HG02970 (cell line): ENCODE data around the gene ERCC5.

Experiments
- ATAC-seq: cut with Tn5 transposase; IDR thresholded peaks from one replicate; pipeline ENCODE4 v1.9.1; 2021; ENCODE audit warnings: mild to moderate bottlenecking, moderate library complexity, moderate number of reproducible peaks; ENCODE audit not compliant: unreplicated experiment, low FRiP score

ERCC5 gene

GRCh38 chr13:102845630-102846260 lies at the start of gene ERCC5:
TSS of gene ERCC5 (plus strand) at chr13:102846032. CDS start at chr13:102846267, 235 bp downstream.
- ATAC-seq = peak; percentile 87

DNA sequence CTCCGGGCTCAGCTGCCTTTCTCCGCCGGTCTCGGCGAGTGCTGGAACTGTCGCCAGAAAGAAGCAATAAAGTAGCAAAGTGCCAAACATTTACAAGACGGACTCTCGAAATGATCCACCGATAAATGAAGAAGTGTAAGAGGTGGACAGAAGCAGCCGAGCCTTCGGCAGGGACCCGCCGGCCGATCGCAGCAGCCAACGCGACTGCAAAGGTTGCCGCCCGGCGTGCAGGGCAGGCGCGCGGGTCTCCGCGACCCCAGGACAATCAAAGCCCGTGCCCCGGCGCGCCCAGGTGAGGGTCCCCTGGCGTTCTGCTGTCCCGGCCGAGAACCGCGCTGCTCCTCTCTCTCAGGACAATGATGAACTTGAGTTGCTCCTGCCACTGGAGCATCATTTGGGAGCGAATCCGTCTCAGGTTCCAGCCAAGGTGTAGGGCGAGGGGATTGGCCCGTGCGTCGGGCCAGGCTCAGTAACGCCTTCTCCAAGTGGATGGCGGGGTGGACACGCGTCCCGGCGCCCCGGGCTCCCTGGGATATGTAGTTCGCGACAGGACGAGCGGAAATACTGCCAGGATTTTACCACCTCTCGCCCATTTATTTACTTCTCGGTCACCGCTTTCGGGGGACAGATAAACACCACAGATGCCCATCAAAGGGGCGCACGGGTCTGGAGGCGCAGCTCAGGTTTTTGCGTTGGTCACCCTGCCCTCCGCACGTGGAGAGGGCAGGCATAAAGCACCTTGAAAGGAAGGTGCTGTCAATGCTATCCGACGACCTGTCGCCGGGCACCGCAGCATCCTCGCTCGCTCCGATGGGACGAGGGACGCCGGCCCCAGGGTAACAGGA lies 47.0 kb upstream of the ERCC5 start, which contains the start of the genes BIVM and POGLUT2:
Gene BIVM, plus strand, starts transcription at position 539 of the 845 bp plus-strand sequence. CDS start 8,149 bp downstream, outside the sequence.
Gene POGLUT2, minus strand, starts transcription at position 396 of the 845 bp plus-strand sequence. Its CDS starts 306 bp downstream, at position 90.
- ATAC-seq = peak; percentile 81

GRCh38 chr13:102799426-102800144 lies 46.2 kb upstream of the ERCC5 start:
- ATAC-seq = peak; percentile 3

GRCh38 chr13:102800145-102801041 lies 45.4 kb upstream of the ERCC5 start:
- peak; percentile 78 for ATAC-seq

- no peak for ATAC-seq
These were observed 40.2 kb upstream of the ERCC5 start for GRCh38 chr13:102805680-102806079.

GRCh38 chr13:102807699-102808098 lies 38.1 kb upstream of the ERCC5 start:
- no peak for ATAC-seq

DNA sequence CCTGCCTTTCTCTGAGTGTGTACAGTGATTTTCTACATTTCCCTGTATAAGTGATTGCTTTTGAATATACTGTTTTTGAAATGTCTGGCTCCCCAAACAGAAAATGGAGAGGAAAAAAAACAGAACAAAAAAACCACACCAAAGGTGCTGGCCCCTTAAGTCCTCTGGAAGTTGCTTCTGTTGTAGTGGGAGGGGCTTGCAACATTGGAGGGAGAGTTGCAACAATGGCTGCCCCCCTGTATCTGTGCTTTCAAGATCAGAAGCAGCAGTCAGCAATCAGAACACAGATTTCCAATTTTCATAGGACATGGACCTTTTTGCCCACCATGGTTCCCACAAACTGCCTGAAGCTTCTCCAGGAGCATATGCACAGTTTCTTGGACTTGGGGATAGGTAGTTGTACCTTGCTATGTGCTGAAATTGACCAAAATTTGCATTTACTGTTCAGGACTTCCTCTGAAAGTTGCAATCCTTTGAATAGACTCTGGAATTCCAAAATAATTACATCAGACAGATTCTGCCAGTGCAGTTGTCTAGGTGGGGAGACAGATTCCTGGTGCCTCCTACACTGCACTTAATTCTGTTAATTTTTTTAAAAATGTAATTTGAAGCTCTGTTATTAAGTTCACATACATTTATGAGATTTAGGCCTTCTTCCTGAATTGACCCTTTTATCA lies 33.1 kb upstream of the ERCC5 start:
- ATAC-seq = no peak

GRCh38 chr13:102814025-102814607 lies 31.7 kb upstream of the ERCC5 start:
- ATAC-seq = no peak

DNA sequence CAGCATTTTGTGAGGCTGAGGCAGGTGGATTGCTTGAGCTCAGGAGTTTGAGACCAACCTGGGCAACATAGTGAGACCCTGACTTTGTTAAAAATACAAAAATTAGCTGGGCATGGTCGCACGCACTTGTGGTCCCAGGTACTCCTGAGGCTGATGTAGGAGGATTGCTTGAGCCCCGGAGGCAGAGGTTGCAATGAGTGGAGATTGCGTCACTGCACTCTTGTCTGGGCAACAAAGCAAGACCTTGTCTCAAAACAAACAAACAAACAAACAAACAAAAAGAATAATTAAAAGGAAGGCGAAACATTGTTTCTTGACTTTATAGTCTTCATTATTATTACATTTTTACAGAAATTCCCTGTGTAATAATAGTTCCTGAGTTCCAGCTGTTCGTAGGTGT lies 31.0 kb upstream of the ERCC5 start:
- no peak for ATAC-seq

GRCh38 chr13:102815788-102816187 lies 30.0 kb upstream of the ERCC5 start:
- ATAC-seq = no peak

DNA sequence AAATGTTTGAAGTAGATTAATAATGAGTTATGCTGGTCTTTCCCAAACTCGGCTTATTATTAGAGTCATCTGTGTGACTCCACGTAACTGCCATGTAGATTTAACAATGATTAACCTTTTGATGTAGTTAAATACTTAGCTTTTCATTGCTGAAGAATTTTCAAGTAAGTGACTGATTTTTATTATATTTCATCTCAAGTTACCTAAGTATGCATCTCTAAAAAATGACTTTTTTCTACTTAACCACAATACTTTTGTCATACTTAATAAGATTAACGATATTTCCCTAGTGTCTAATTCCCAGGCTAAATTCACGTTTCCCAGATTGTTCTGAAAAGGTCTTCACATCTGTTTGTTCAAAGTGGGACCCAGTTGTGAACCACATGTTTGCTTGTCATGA lies 29.1 kb upstream of the ERCC5 start:
- ATAC-seq = no peak

- no peak for ATAC-seq
These were observed 28.6 kb upstream of the ERCC5 start for GRCh38 chr13:102817241-102817640.

DNA sequence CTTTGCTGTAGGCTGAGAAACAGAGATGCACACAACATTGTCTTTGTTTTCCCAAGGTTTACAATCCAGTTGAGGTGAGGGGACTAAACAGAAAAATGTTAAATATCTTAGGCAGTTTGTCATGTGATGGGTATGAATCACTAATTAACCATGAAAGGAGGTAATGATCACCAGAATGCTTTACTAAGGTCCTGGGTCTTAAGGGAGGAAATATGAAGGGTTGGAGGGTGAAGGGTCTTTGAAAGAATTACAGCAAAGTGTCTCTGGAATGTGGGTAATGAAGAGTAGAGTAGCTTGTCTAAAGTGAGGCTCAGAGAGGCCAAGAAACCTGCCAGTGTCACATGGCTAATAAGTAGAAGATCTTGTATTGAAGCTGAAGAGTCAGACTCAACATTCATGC lies 27.9 kb upstream of the ERCC5 start:
- ATAC-seq = no peak

DNA sequence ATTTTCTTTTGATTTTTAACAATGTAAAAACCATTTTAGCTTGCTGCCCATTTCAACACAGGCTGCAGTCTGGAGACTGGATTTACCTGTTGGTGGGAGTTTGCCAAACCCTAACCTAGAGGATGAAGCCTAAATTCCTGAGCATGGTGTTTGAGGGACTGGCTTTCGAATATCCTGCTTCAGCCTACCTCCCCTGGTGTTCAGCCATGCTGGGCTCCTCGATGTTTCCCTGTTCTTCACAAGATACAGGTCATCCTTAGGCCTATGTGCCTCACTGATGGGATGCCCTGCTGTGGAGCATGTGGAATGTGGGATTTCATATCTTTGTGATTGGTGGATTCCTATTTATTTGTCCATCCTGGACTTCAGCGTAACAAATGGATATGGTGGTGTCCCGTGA lies 20.4 kb upstream of the ERCC5 start:
- ATAC-seq = no peak

- ATAC-seq = no peak
These were observed 19.7 kb upstream of the ERCC5 start for GRCh38 chr13:102825921-102826706.

DNA sequence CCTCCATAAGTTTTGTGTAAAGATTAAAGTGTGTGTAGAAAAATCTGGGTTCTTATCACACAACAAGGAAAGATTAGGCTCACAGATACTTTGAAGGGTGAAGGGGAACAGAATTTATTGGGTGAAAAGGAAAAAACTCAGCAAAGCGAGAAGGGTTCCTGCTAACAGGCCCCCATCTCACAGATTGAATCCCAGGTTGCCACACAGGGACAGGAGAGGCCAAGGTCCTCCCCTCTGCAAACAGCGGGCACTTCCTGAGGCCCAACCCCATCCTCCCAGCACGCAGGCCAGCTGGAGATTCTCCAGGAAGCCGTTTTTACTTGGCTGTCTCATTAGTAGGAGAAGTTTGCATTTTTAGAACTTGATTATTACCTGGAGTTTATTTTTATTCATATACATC lies 15.2 kb upstream of the ERCC5 start:
- no peak for ATAC-seq

DNA sequence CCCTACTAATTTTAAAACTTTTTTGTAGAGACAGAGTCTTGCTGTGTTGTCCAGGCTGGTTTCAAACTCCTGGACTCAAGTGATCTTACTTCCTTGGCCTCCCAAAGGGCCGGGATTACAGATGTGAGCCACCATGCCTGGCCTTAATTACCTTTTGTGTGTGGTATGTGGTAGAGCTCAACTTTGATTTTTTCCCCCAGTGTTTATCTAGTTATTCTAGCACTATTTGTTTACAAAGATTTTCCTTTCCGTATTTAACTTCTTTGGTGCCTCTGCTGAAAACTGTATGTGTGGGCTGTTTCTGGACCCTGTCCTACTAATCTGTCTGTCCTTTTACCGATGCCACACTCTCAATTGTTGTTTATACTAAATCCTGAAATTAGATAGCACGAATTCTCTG lies 9.4 kb upstream of the ERCC5 start:
- no peak for ATAC-seq

DNA sequence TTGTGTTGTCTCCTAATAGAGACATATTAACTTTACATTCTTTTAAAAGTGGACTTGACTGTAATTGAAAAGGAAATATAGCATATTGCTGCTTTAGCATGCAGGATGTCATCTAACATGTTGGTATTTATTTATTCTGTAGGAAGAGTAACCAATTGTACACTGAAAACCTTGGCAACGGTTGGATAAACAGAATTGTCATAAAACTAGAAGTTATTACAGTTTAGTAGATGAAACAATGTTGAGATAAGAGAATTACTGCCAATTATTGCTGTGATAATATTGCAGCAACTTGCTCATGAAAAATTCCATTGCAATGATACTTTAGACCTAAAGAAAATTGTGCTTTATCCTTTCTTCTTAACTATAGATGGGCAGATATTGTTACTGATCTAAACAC lies 7.6 kb upstream of the ERCC5 start:
- ATAC-seq = no peak
